ENCODE results near the gene CELF4.

Gene CELF4

DNA sequence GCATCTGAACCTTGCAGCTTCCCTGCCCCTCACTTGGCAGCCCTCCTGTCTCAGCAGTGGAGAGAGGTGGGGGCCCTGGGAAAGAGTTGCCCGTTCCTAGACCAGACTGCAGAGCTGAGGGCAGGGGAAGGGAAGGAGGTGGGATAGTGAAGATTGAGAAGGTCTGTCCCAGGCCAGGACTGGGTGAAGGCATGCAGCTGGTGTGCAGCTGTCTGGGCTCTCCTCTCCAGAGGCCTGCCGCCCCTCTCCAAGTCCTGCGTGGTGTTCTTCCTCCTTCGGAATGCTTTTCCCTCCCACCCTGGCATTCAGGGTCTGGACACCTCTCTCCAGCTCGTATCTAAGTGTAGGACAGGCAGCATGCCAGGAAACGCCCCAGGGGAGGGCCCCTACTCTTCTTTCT lies 323.5 kb downstream of the CELF4 start:
- H3K9me3 ChIP-seq = no peaks in the 10 kb centered on the region
- no peaks in the 10 kb centered on the region; the same call in 1 of the 2 replicates for H3K27me3 ChIP-seq (ENCODE audit: low read depth)
- in situ Hi-C loops (cut with MboI; ENCODE audit: low sequenced_read_pairs) = no loop called here
- no peaks in the 10 kb centered on the region for H3K36me3 ChIP-seq (replicated peaks)
- DNase-seq (ENCODE audit: low spot score in 2 of 2) = no peak
- H3K4me1 ChIP-seq = no peaks in the 10 kb centered on the region
- no peak overlapping the region for H3K4me3 ChIP-seq

DNA sequence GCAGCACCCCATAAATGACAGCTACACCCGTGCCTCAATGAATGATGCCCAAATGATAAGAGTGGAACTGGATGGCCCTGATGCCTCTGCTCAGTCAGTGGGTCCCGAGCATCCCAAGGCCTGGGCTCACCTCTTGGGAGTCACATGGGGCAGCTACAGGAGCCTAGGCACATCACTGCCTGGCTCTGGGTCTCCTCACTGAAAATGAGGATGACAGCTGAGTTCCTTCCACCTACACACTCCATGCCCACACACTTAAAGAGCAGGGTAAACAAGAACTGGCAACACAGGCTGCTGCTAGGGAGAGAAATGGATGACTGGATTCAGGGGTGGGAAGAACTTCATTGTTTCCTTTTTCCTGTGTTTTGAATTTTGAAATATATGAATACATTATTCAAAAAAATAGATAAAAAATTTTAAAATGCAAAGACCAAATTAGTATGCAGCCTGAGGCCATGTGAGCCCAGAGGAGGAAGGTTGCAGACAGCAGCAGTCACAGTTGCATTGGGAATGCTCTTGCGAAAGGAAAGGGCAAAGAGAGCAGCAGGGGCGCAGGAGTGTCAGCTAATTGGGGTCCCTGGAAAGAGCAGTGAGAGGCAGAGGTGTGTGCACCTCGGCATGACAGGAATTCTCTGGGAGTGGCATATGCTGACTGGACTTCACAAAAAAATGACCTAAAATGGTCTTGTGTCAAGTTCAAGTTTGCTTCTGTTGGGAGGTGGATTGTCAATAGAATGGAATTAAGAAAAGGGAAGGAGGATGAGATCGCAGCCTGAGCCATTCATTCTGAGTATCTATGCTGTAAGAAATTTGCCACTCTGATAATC lies 327.1 kb downstream of the CELF4 start:
- in situ Hi-C loops (cut with MboI; ENCODE audit: low sequenced_read_pairs) = no loop called here
- DNase-seq (ENCODE audit: low spot score in 2 of 2) = no peak
- no peaks in the 10 kb centered on the region for H3K4me1 ChIP-seq
- no peaks in the 10 kb centered on the region for H3K9me3 ChIP-seq
- no peaks in the 10 kb centered on the region for H3K36me3 ChIP-seq (replicated peaks)
- no peaks in the 10 kb centered on the region for H3K27me3 ChIP-seq (ENCODE audit: low read depth)
- H3K4me3 ChIP-seq = no peak overlapping the region

DNA sequence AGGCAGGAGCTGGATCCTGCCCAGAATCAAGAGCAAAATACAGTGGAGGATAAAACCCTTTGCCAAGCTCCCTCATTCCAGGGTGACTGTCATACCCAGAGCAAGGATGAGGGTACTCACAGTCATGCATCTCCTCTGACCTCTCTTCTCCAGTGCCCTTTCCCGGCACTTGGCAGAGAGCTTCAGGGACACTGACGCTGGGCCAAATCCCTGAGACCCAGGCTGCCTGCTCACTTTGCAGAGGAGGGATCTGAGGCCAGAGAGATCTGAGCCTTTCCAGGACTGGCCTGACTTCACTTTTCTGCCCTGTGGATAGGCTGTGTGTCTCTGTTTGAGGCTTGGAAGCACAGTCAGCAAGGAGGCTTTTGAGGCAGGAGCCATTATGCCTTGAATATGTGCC lies 330.0 kb downstream of the CELF4 start:
- Histone ChIP-seq H3K4me1 (no peaks in the 10 kb centered on the region), H3K4me3 (no peak overlapping the region), H3K36me3 (replicated peaks) (no peaks in the 10 kb centered on the region), H3K9me3 (no peaks in the 10 kb centered on the region), H3K27me3 (ENCODE audit: low read depth) (no peaks in the 10 kb centered on the region)
- DNase-seq (ENCODE audit: low spot score in 2 of 2) = no peak
- in situ Hi-C loops (cut with MboI; ENCODE audit: low sequenced_read_pairs) = no loop called here

DNA sequence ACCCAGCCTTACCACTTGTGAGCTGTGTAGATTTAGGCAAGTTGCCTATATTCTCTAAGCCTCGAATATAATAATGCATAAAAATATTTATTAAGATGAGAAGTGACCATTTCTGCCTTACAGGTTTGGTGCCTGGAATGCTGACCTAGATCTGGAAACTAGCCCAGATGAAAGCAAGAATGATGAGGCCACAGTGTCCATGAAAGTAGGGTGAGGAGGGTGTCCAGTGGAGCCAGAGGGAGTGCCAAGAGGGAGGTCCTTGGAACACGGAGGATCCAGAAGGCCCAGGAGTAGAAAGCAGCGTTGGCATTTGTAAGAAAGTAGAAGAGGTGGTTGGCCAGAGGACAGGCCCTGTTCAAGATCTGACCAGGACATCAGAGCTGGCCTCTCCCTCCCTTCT lies 334.3 kb downstream of the CELF4 start:
- no peaks in the 10 kb centered on the region for H3K36me3 ChIP-seq (replicated peaks)
- no peak for DNase-seq (ENCODE audit: low spot score in 2 of 2)
- no peaks in the 10 kb centered on the region for H3K9me3 ChIP-seq
- in situ Hi-C loops (cut with MboI; ENCODE audit: low sequenced_read_pairs) = no loop called here
- H3K4me1 ChIP-seq = no peaks in the 10 kb centered on the region
- no peak overlapping the region for H3K4me3 ChIP-seq
- no peaks in the 10 kb centered on the region for H3K27me3 ChIP-seq (ENCODE audit: low read depth)

DNA sequence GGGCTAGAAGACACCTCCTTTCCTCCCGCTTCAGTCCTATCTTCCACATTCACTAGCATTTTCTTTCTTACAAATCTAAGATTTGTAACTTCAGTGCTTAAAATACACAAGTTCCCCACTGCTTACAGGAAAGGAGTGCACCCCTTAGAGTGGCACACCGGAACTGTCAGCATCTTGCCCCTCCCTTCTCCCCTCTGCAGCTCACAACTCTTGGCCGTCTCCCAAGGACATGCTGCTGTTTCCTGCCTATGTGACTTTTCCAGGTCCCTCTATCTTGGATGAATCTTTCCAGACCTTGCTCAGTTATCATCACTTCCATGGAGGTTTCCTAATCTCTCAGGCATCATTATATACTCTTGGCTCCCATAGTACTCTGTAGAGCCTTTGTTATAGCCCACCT lies 334.8 kb downstream of the CELF4 start:
- Histone ChIP-seq H3K36me3 (replicated peaks) (no peaks in the 10 kb centered on the region), H3K9me3 (no peaks in the 10 kb centered on the region), H3K4me1 (no peaks in the 10 kb centered on the region), H3K27me3 (ENCODE audit: low read depth) (no peaks in the 10 kb centered on the region), H3K4me3 (no peak overlapping the region)
- in situ Hi-C loops (cut with MboI; ENCODE audit: low sequenced_read_pairs) = no loop called here
- no peak for DNase-seq (ENCODE audit: low spot score in 2 of 2)

DNA sequence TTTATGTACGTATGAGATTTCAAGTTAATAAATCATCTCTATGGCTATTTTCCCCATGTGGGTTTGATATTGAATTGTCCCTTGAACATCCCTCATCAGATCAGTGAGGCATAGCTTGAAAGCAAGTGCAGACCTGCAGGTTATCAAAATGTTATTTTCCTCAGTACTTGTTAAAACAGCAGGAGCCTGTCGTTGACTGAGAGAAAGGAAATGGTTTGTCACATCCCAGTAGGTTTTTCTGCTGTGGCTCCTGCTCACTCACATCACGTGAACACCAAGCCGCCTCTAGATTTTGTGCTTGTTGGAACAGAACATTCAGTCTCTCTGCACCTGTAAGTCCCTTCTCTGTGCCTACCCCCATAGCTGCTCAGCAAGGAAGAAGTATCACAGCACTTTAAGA lies 340.3 kb downstream of the CELF4 start:
- Histone ChIP-seq H3K36me3 (replicated peaks) (no peaks in the 10 kb centered on the region), H3K27me3 (ENCODE audit: low read depth) (no peaks in the 10 kb centered on the region)

DNA sequence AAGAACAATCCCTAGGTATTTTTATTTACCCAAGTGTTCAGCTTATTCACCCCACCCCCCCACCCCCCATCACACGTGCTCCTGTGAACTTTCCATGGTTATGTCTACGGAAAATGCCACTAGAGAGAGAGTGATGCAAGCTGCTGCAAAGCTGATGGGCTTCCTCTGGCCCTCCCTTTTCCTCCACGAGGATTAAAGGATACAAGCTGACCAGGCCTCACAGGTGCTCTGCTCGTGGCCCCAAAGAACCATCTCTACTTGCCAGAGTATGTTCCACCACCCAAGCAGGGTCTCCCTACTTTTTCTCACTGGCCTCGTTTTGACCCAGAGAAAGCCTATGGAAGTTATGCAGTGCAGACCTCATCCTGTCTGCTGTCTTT lies 342.6 kb downstream of the CELF4 start:
- in situ Hi-C loops (cut with MboI; ENCODE audit: low sequenced_read_pairs) = no loop called here
- no peaks in the 10 kb centered on the region for H3K36me3 ChIP-seq (replicated peaks)
- H3K4me1 ChIP-seq = no peaks in the 10 kb centered on the region
- no peak for DNase-seq (ENCODE audit: low spot score in 2 of 2)
- no peaks in the 10 kb centered on the region for H3K9me3 ChIP-seq
- no peaks in the 10 kb centered on the region for H3K27me3 ChIP-seq (ENCODE audit: low read depth)
- no peak overlapping the region for H3K4me3 ChIP-seq

More for the DNA sequence above, 340.3 kb downstream of the CELF4 start:
- no peak for DNase-seq (ENCODE audit: low spot score in 2 of 2)
- Histone ChIP-seq H3K9me3 (no peaks in the 10 kb centered on the region), H3K4me1 (no peaks in the 10 kb centered on the region), H3K4me3 (no peak overlapping the region)
- in situ Hi-C loops (cut with MboI; ENCODE audit: low sequenced_read_pairs) = no loop called here

DNA sequence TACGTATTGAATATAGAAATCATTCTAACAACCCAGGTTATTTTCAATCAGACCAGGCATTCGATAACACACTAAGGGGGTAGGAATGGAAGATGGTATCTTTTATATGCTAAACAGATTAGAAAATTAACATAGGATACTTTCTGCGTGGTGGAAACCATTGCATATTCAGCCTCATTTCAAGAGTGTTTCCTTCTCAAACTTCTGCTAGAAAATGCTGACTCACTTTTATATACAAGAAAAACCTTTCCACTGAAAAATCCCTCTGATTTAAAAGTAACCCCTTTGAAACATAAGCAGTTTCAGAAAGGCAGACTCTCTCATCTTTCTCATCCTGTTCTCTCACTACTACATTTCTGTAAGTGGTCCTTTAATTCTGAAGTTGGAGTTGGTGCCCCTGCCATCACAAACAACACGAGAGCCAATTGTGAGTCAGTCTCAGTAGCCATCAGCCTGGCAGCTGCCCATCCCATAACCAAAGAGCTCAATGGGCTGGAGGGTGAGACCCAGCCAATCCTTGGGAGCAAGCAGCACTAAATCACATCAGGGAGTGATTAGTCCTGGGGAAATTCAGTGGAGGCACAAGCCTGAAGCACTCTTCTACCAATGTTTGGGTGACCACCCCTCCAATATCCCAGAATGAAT lies 343.1 kb downstream of the CELF4 start:
- in situ Hi-C loops (cut with MboI; ENCODE audit: low sequenced_read_pairs) = no loop called here
- no peaks in the 10 kb centered on the region for H3K27me3 ChIP-seq (ENCODE audit: low read depth)
- H3K4me3 ChIP-seq = no peak overlapping the region
- H3K36me3 ChIP-seq (replicated peaks) = no peaks in the 10 kb centered on the region
- H3K4me1 ChIP-seq = no peaks in the 10 kb centered on the region
- no peak for DNase-seq (ENCODE audit: low spot score in 2 of 2)
- no peaks in the 10 kb centered on the region for H3K9me3 ChIP-seq

DNA sequence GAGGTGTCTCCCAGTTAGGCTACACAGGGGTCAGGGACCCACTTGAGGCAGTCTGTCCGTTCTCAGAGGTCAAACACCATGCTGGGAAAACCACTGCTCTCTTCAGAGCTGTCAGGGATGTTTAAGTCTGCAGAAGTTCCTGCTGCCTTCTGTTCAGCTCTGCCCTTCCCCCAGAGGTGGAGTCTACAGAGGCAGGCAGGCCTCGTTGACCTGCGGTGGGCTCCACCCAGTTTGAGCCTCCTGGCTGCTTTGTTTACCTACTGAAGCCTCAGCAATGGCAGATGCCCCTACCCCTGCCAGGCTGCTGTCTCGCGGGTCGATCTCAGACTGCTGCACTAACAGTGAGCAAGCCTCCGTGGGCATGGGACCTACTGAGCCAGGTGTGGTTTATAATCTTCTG lies 346.3 kb downstream of the CELF4 start:
- Histone ChIP-seq H3K4me3 (no peak overlapping the region), H3K9me3 (no peaks in the 10 kb centered on the region), H3K36me3 (replicated peaks) (no peaks in the 10 kb centered on the region), H3K27me3 (ENCODE audit: low read depth) (no peaks in the 10 kb centered on the region), H3K4me1 (no peaks in the 10 kb centered on the region)
- in situ Hi-C loops (cut with MboI; ENCODE audit: low sequenced_read_pairs) = no loop called here
- DNase-seq (ENCODE audit: low spot score in 2 of 2) = no peak

DNA sequence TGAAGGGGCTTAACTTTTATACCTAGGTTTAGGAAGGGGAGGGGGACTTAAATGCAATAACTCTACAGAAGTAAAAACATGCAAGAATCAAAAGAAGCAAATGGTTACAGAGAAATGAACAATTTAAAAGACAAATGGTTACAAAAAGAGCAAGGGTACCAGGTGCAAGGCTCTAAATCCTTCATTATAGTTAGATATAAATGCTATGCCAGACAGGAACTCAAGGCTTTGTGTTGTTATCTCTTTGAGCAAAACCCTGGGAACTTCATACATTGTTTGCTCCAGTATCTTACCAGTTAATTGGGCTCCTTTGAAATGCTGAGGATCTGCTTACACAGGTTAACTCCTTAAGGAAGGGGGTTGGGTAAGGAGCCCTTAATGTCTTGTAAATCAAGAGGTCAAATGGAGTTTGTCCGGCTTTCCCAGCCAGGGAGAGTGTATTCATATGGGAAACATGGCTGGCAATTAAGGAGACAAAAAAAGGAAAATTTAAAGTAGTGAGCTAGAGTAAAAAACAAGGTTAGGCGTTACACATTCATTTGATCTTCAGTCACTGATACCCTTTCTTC lies 347.5 kb downstream of the CELF4 start:
- no peaks in the 10 kb centered on the region for H3K9me3 ChIP-seq
- H3K4me3 ChIP-seq = no peak overlapping the region
- H3K27me3 ChIP-seq (ENCODE audit: low read depth) = no peaks in the 10 kb centered on the region
- in situ Hi-C loops (cut with MboI; ENCODE audit: low sequenced_read_pairs) = no loop called here
- H3K4me1 ChIP-seq = no peaks in the 10 kb centered on the region
- no peaks in the 10 kb centered on the region for H3K36me3 ChIP-seq (replicated peaks)
- no peak for DNase-seq (ENCODE audit: low spot score in 2 of 2)

DNA sequence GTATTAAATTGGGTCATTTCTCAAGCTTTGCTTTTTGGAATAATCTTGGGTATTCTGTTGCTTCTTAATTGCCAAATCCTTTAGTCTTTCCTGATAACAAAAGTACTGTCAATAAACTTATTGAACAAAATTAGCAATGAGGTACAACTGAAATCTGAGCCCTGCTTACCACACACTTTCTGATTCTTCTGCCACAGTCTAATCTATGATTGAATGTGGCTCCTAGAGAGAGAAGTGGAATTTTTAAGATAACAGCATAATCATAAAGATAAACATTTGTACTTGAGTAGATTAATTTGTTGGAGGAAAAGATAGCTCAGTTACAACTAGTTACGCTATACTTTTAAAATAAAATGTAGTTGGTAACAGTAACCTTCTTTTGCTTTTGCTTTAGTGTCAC lies 354.8 kb downstream of the CELF4 start:
- no peaks in the 10 kb centered on the region for H3K27me3 ChIP-seq (ENCODE audit: low read depth)
- H3K9me3 ChIP-seq = no peaks in the 10 kb centered on the region
- H3K4me1 ChIP-seq = no peaks in the 10 kb centered on the region
- in situ Hi-C loops (cut with MboI; ENCODE audit: low sequenced_read_pairs) = no loop called here
- no peak for DNase-seq (ENCODE audit: low spot score in 2 of 2)
- no peak overlapping the region for H3K4me3 ChIP-seq
- no peaks in the 10 kb centered on the region for H3K36me3 ChIP-seq (replicated peaks)

DNA sequence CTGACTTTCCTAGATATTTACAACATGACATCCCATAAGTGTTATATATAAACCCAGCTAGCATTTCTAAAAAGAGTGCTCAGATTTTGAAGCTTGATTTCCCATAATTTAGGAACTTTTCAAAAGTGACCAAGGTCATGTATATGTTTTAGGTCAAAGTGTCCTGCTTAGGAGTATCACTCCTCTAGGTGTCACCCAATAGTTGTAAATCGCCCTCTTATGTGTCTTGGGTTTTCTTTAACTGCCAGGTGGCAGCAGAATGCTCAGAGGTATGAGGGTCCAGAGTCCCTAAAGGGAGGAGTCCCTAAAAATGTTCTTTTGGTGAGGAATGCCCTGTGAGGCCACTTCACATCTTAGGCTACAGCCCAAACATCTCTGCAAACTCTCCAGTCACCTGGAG lies 358.3 kb downstream of the CELF4 start:
- no peak for DNase-seq (ENCODE audit: low spot score in 2 of 2)
- in situ Hi-C loops (cut with MboI; ENCODE audit: low sequenced_read_pairs) = no loop called here
- H3K9me3 ChIP-seq = no peaks in the 10 kb centered on the region

DNA sequence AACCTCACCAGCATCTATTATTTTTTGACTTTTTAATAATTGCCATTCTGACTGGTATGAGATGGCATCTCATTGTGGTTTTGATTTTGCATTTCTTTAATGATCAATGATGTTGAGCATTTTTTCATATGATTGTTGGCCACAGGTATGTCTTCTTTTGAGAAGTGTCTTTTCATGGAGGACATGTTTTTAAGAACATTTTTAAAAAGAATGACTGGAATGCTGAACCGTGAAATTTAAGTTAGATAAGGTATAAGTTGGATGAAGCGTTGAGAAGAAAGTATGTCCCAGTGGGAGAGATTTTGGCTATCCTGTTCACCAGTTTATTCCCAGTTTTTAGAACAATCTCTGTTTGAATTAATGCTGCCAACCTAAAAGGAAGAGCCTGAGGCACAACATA lies 365.9 kb downstream of the CELF4 start:
- Histone ChIP-seq H3K9me3 (no peaks in the 10 kb centered on the region), H3K27me3 (ENCODE audit: low read depth) (no peaks in the 10 kb centered on the region), H3K36me3 (replicated peaks) (no peaks in the 10 kb centered on the region), H3K4me1 (no peaks in the 10 kb centered on the region), H3K4me3 (no peak overlapping the region)
- no peak for DNase-seq (ENCODE audit: low spot score in 2 of 2)
- in situ Hi-C loops (cut with MboI; ENCODE audit: low sequenced_read_pairs) = no loop called here

More for the DNA sequence above, 358.3 kb downstream of the CELF4 start:
- H3K36me3 ChIP-seq (replicated peaks) = no peaks in the 10 kb centered on the region
- H3K4me1 ChIP-seq = no peaks in the 10 kb centered on the region
- no peaks in the 10 kb centered on the region for H3K27me3 ChIP-seq (ENCODE audit: low read depth)
- H3K4me3 ChIP-seq = no peak overlapping the region
